ENCODE measurements around the gene TJP3.

Gene TJP3

GRCh38 chr19:3680939-3681338 is 27.2 kb upstream of the TJP3 start:
- H3K4me3 ChIP-seq (ENCODE audit: low read depth, low read length): no peak overlapping the region
- TF ChIP-seq CTCF (IDR thresholded peaks at IDR 0.05; ENCODE audit: borderline replicate concordance, insufficient read depth, low read depth, low read length): no peak

- no peak overlapping the region for H3K4me3 ChIP-seq (ENCODE audit: low read depth, low read length)
- no peak for TF ChIP-seq CTCF (IDR thresholded peaks at IDR 0.05; ENCODE audit: borderline replicate concordance, insufficient read depth, low read depth, low read length)
These were observed 25.9 kb upstream of the TJP3 start for GRCh38 chr19:3682286-3682685.

GRCh38 chr19:3682741-3683404 is 25.3 kb upstream of the TJP3 start:
- no peak overlapping the region for H3K4me3 ChIP-seq (ENCODE audit: low read depth, low read length)
- TF ChIP-seq CTCF (IDR thresholded peaks at IDR 0.05; ENCODE audit: borderline replicate concordance, insufficient read depth, low read depth, low read length): no peak

GRCh38 chr19:3683405-3684053 is 24.7 kb upstream of the TJP3 start:
- no peak for TF ChIP-seq CTCF (IDR thresholded peaks at IDR 0.05; ENCODE audit: borderline replicate concordance, insufficient read depth, low read depth, low read length)
- H3K4me3 ChIP-seq (ENCODE audit: low read depth, low read length): peak overlapping the region; percentile 29

GRCh38 chr19:3684054-3684816 is 23.9 kb upstream of the TJP3 start:
- TF ChIP-seq CTCF (IDR thresholded peaks at IDR 0.05; ENCODE audit: borderline replicate concordance, insufficient read depth, low read depth, low read length): no peak
- peak overlapping the region; percentile 24 for H3K4me3 ChIP-seq (ENCODE audit: low read depth, low read length)

- H3K4me3 ChIP-seq (ENCODE audit: low read depth, low read length): no peak overlapping the region
- no peak for TF ChIP-seq CTCF (IDR thresholded peaks at IDR 0.05; ENCODE audit: borderline replicate concordance, insufficient read depth, low read depth, low read length)
These were observed 23.3 kb upstream of the TJP3 start for GRCh38 chr19:3684817-3685410.

All from GM12875 (cell line).